Activated CD8-positive, alpha-beta memory T cell treated with anti-CD3 and anti-CD28 coated beads for 1 hour (primary cell): ENCODE results near the gene CASP3.
"Not testable (repeated sequence)": the region's sequence is repeated elsewhere in the genome, so short reads cannot be mapped to it uniquely, and the experiment has no call there.

ENCODE experiments used
- DNase-seq, 2 donors: peaks; one replicate each; pipeline ENCODE4 v3.0.0-alpha.2; 2020; ENCODE audit warnings: low read depth in 1 of 2; ENCODE audit errors: extremely low read depth in 1 of 2

Gene CASP3

DNA sequence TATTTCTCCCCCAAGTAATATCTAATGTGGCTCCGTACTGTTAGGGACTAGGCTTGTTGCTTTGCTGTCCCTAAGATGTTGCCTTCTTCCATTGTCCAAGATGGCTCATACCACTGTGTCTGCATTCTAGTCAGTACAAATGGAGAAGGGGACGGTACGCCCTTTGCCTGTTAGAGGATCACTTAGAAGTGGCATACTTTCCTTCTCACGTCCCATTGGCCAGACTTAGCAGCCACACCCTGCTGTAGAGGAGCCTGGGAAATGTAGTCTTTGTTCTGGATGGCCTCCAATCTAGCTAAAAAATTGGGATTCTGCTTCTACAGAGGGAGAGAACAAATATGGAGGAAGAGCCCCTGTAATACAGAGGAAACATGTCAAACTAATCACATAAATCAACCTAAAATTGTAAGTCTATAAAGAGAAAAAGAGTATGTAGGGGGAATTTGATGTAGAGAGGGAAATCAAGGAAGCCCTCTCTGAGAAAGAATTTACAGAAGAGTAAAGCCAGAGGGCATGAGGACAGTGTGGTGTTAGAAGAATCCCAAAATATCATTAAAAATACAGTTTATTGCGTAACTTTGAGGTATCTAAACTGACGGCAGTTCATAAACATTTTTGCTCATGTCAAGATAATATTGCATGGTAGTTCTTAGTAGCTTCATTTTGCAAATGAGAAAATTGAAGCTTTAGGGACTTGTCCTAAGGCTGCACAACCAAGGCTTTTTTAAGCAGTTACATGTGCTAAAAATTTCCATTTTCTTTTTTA lies 15.4 kb upstream of the CASP3 start:
- no peak for DNase-seq

DNA sequence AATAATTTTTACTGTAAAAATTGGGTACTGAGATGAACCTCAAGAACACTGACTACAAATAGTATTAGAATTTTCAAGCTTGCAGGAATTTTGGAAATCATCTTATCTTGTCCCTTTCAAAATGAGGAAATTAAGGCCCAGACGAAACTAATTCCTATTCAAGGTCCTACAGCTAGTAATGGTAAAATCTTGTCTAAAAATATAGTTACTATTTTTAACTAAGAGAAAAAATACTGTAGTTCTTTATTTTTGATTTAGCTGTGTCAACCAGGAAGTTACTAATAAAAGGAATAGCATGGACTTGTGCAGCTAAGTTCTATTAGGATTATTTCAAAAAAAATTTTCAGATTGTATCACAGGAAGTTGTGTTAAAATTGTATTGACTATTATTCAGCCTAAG lies 13.0 kb upstream of the CASP3 start:
- no peak for DNase-seq

DNA sequence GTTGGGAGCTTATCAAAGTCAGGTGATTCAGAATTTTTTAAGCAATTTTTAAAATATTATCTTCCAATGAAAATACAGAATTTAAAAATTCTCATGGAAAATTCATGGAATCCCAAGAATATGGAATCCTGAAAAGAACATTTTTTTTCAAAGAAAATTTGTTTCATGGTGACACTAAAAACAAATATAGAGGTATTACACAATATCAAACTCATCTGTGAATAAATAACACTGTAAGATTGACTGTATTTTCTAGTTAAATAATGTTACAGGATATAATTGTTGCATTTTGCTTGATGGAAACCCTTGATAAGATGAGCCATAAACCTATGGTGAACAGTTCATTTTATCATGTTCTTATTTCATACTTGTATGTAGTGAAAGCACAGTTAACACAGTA lies 11.7 kb upstream of the CASP3 start:
- DNase-seq: no peak

DNA sequence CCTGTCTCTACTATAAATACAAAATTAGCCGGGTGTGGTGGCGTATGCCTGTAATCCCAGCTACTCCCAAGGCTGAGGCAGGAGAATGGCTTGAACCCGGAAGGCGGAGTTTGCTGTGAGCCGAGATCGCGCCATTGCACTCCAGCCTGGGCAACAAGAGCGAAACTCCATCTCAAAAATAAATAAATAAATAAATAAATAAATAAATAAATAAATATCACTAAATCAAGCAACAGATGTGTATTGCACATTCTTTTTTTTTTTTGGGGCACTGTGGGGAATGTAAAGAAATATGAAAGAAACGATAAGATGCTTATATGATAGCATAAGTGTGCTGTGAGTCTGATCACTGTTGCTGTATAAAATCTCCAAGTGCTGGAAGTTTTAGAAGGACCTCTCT lies 8.6 kb upstream of the CASP3 start:
- DNase-seq: not testable (repeated sequence)

DNA sequence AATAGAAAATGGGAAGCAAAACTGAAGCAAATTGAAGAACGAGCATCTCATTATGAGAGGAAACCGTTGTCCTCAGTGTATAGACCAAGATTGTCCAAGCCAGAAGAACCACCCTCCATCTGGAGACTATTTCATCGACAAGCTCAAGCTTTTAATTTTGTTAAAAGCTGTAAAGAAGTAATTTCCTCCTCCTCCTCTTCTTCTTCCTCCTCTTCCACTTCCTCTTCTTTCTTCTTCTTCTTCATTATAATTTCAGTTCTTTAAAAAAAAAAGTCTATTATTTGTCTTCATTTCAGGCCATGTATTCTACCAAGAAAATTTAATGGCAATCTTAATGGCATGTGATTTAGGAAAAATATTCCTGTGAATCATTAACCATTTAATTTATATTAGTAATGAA lies 7.9 kb upstream of the CASP3 start:
- DNase-seq: no peak

DNA sequence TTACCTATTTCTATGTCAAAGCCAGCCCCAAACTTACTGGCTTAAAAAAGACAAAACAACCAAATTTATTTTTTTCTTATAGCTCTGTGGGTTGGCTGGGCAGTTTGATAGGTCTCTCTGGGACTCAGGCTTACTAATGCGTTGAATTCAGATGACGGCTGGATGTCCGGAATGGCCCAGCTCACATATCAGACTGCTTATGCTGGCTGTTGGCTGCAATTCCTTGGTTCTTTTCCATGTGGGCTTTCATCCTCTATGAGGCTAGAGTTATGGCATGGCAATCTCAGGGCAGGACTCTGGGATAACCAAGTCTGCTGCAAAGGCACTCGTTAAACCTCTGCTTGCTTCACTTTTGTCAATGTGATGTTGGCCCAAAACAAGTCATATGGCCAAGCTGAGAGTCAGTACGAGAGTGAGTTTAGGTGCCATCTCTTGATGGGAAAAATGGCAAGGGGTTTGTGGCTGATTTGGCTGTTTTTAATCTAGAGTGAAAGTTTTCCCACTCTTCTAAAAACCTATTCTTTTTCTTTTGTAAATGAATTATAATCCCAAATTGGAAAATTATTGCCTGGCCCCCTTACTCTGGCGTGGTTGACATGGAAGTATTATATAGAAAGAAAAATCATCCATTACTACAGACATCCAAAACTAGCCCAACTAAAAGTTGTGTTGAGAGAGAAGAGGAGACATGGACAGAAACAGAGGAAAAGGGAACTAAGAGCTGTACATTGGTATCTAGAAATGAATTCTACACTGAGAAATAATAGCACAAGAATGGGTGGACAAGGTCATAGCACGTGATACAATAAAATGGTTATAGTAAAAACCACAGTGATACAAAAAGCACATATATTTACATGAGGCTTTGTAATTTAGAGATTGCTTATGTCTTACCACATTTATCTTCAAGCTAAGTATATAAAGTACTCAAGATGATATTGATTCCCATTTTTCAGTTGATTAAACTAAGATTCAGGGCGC lies 6.9 kb upstream of the CASP3 start:
- no peak for DNase-seq

DNA sequence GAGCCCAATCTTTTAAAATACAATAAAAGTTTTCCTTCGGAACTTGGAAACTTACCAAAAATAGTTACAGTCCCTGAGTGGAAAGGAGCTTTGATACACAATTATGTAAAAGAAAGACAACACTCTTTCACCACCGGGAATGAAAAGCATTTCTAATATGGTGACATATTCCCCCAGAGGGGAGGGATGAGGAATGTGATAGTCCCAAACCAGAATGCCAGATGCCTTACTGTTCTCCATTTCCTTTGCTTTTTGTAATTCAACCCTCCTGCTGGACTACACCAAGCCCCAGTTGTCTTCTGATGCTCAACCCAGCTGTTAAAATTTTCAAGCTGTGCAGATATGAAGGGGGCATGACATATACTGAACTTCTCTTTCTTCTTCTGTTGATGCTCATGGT lies 4.4 kb upstream of the CASP3 start:
- no peak for DNase-seq

DNA sequence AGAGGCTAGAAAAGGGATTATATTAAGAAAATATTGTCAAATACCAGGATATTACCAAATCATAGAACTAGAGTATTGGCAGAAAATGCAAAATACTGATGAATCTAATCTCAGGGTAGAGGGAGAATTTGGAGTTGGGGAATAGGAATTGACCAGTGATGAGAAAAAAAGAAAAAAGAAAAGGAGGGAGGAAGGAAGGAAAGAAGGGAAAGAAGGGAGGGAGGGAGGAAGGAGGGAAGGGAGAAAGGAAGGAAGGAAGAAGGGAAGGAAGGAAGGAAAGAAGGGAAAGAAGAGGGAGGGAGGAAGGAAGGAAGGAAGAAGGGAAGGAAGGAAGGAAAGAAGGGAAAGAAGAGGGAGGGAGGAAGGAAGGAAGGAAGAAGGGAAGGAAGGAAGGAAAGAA lies 3.4 kb upstream of the CASP3 start:
- DNase-seq: not testable (repeated sequence)

DNA sequence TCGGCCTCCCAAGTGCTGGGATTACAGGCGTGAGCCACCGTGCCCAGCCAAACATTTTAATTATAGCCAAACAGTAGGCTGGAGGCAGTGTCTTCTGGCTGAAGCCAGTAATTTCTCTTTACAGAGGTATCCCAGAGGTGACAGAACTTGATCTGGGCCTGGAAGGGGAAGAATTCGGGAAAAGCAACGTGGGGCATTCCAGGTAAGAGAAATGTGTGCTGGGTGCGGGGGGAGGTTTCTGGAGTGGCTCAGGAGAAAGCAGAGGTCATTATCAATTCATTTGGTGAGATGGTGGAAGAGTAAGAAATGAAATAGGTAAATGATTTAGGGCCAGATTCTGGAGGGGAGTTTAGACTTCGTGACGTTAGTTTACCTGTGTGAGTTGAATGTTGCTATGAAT lies 2.7 kb upstream of the CASP3 start:
- no peak for DNase-seq

DNA sequence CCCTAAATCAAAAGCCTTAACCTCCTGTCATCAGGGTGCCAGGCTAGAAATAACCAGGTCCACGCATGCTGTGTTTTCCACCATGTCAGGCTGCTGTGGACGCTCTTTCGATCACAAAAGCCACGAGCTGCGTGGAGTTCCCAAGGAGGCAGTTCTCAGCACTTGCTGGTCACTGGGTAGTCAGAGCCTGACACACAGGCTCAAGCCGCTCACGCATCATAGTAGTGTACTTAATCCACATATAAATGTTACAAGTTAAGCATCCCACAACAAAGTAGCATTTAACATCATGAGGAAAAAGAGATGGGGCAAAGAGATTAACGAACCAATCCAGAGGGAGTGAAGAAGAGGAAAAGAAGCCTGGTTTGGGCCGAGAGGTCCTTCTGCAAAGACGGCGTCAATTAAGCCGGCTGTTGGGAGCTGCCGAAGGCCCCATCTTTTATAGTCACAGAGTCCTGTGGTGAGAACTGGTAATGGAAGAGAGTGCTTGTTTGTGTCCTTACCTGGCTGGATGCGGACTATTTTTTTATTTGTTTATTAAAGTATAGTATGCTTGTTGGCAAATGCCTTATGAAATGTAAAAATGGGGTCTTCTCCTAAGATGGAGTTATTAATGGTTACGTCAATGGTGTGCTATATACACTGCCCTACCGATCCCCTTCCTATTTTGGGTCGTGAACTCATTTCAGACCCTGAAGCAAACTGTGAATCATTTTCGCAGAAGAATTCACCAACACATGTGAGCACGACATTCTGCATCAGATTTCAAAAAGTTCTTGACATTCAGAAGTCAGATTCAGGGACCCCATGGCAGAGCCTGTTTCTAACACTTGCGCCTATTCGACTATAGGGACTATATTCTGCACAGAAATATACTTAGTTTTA lies 966 bp upstream of the CASP3 start:
- DNase-seq: no peak

DNA sequence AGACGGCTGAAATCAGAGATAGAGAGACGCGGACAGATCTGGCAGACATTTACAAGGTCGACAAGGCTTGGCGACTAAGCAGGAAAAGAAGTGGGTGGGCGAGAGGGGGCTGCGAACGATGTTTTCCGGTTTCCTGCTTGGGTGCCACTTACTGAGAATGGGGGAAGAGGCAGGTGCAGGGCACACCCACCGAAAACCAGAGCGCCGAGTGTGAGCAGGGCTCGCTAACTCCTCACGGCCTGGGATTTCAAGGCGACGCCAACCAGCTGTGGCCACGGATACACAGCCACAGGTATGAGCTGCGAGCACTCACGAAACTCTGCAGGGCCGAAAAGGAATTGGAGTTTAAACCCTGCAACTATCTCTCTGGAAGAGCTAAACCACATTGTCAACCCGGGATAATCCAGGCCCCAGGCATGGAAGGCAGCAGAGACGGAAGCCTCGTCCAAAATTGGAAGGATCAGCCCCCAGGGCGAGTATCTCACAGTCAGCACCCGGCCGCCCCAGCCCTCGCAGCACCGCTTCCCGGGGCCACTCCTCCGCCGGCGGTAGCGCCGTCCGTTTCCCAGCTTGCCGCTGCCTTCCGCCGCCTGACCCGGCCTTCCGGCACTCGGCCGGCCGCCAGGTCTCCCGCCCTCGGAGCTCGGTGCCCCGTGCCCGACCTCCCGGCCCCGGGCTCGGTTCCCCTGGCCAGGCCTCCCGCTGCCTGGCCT lies 778 bp downstream of the CASP3 start:
- peak in 1 of 2 donors; percentile 19 for DNase-seq

DNA sequence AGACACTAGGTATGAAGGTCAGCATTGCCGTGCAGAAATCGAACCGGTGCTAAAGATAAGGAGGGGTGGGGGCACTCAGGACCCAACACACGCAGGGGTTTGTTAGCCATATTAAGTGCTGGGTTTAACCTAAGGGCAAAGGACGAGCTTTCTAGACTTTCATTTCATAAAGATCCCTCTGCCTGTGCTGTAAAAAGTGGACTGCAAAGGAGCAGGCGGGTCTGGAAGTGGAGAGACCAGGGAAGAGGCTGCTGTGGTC lies 1.3 kb downstream of the CASP3 start:
- no peak for DNase-seq

DNA sequence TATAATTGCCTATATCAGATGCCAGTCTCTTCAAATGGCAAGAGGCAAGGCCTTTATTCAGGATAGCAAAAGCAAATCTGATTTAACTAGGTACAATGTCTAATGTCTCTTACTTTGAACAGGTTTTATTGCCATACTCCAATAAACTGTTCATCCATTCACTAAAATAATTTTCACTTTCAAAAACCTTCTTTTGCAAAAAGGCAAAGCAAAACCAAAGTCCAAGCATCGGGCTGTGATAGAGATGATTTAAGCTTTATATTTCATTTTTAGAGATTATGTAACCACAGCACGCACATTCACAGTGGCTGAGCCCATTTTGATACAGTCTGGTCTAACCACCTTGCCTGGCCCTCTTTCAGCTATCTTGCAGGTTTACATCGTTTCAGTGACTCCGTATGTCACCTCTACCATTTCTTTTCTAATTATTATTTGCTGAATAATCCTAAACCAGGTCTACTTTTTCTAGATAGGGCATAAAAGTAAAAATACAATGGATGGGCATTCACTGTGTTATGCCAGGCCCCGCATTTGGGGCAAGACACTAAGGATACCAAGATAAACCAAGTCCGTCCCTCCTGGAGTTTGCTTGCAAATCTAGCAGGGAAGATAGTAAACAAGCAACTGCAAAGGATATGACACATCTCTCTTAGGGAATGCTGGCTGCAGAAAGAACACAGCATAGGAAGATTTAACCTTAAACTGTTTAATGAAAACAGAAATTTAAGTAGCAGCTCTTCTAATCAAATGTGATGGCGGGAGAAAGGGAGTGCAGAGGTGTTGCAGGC lies 1.8 kb downstream of the CASP3 start:
- no peak for DNase-seq

DNA sequence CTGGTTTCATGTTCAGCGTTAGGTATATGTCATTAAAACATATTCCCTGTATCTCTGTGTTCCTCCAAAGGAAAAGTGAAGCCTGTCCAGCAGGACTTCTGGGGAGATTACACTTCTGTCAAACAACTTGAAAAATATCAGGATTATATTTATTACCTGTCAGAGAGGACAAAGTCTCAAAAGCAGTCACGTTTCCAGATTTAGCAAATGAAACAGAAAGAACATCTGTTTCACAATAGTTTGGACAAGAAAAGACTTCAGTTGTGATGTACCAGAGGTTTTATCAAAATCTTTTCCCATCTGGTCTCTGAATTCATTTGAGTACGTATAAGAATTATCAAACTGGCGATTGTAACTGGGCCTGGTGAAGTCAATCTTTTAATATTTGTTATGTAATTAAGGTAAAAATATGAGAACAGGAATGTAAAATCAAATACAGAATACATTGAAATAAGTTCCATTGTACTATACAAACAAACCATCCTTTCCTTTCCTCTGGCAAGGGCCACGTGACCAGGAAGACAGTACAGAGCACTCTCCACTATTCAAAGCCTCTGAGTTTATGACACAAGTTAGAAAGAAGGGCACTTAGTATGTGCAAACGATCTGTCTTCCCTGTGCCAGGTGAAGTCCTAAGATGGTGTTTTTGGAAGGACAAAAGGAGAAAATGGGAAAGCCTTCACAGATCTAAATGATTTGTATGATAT lies 3.2 kb downstream of the CASP3 start:
- no peak for DNase-seq

DNA sequence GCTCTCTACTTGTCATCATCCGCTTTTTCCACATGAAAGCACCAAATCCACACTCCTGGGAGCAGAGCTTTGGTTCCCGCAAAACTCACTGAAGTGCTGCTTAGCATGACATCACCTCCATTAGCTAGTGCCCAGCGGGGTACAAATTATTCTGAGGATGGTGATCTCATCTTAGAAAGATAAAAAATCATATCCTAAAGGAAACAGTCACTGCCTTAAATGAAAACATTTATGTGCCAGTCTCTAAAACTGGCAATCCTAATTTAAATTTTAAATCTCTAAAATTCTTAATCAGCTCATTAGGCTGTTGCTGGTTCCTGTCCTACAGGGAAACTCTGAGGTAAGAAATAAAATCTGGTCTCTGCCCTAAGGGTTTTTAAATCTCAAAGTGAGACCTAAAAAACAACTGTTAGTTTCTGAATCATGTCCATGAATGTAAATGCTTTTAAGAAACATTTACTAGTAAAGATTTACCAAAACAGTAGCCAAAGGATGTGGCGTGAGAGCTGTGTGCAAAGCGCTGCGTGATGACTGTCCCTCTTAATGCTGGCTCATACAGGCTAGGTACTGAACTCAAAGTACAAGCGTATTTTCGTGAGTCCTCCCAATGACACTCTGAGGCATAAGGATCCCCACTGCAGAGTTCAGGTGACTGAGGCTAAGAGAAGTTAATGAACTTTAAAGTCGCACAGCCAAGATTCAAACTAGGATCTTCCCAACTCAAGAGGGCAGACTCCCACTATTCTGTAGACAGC lies 4.5 kb downstream of the CASP3 start:
- no peak for DNase-seq

DNA sequence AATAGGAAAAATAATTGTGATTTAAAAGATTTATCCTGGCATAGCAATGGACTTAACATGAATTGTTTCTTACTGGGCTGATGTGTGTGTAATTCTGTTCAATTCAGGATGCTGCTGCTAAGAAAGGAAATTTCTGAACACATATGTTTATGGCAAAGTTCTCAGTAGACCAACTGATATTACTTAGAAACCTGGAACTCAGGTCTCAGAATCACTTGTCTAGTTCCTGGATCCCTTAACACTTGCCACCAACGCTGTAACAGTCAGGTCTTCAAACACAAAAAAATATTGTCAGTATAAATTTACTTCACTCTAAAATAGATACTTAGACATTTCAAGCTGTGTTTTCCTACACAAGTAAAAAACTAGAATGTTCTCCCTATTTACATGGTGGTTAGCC lies 5.5 kb downstream of the CASP3 start:
- no peak for DNase-seq

DNA sequence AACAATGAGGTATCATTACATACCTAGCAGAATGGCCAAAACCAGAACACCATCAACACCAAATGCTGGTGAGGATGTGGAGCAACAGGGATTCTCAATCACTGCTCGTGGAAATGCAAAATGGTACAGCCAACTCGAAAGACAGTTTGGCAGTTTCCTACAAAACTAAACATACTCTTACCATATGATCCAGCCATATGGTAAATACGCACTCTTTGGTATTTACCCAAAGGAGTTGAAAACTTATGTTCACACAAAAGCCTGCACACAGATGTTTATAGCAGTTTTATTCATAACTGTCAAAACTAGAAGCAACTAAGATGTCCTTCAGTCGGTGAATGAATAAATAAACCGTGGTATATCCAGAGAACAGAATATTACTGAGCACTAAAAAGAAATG lies 7.8 kb downstream of the CASP3 start:
- no peak for DNase-seq

DNA sequence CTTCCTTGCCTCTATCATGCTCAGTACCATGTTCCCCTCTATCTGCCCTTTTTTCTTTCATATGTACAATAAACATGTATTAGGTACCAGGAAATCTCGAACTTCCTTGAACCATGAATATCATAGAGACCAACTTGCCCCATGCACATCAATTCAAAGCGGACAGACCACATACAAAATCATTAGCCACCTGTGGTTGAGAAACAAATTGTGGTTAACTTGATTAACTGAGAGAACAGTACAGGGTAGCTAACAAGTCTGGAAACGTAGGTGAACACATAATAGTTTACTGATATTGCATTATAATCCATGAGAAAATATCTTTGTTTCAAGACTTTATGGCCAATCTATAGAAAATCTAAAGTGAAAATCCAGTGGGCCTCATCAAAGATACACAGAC lies 8.2 kb downstream of the CASP3 start:
- no peak for DNase-seq

DNA sequence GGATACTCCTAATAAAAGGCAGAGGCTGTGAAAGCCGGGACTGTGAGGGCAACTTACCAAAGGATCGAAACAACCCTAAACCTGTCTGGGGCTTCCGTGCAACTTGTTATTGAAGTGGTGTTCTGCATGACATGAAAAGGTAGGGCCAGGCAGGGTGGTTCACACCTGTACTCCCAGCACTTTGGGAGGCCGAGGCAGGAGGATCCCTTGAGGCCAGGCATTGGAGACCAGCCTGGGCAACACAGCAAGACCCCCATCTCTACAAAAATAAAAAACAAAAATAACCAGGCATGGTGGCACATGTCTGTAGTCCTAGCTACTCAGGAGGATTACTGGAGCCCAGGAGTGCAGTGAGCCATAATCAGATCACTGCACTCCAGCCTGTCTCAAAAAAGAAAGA lies 12.3 kb downstream of the CASP3 start:
- no peak for DNase-seq
